K562 (cell line): Measurements from ENCODE around the gene FRYL. TPM values are rescaled to one million over a fixed set of nuclear protein-coding genes. Genes with fewer than 3 reads are reported as not detected.

Source experiments
- ATAC-seq: fragments of 200-7000 bp; cut with Tn5 transposase; 3 replicates; pipeline ENCODE4 v1.9.1; 2020; ENCODE audit warnings: moderate library complexity
- BruUV-seq: library from RNA; stranded (reverse); fragments of 400-500 nt; replicated peaks from 2 replicates; lab custom pipeline; 2021; lab: Mats Ljungman, UMichigan
- CTCF ChIA-PET: fragments of 300-600 bp; formaldehyde crosslinking; extraction: SDS; loops from one replicate; lab custom pipeline; 2021; ENCODE audit warnings: low intra/inter-chr PET ratio; lab: Yijun Ruan, JAX
- POLR2A ChIA-PET: fragments of 300-600, 350-650 bp; sonication (Branson Sonifier 250); formaldehyde crosslinking; extraction: SDS; loops from one replicate; lab custom pipeline; 2021; ENCODE audit warnings: antibody characterized with exemption, inconsistent platforms; lab: Yijun Ruan, JAX
- DNase-seq, 4 experiments: peaks; one replicate each; pipeline versions ENCODE4 v3.0.0 to v3.0.0-alpha.2; 2011 to 2018; ENCODE audit warnings: low spot score in 3 of 4, mixed read lengths in 3 of 4; ENCODE audit errors: extremely low read depth in 1 of 4
- FAIRE-seq: peaks from 2 replicates; lab custom pipeline; 2011; peaks lifted over from hg19 to GRCh38; lab: Jason Lieb, UNC
- H2AFZ ChIP-seq: 2 replicates; pipeline ENCODE4 v1.6.0; 2011; ENCODE audit warnings: low read depth, low read length, control low read depth, inconsistent platforms
- H3K27ac ChIP-seq: fragments of 200-600 bp; 3 replicates; pipeline ENCODE4 v1.8.0; 2011; ENCODE audit warnings: low read depth, mild to moderate bottlenecking, control low read depth, inconsistent platforms, low read length, moderate library complexity, mixed read lengths; ENCODE audit errors: extremely low read depth
- H3K27me3 ChIP-seq, 2 experiments: fragments of 300-600 bp in 1 of 2; 2 replicates in 1 of 2; 3 replicates in 1 of 2; pipeline versions ENCODE4 v1.6.0 to v1.8.0; 2011; ENCODE audit warnings: inconsistent platforms in 2 of 2, low read length in 2 of 2, mild to moderate bottlenecking in 1 of 2, mixed read lengths in 1 of 2, moderate library complexity in 1 of 2; ENCODE audit not compliant: control insufficient read depth in 2 of 2, insufficient read depth in 2 of 2
- H3K36me3 ChIP-seq: fragments of 300-600 bp; 3 replicates; pipeline ENCODE4 v1.8.0; 2011; ENCODE audit warnings: mild to moderate bottlenecking, low read length, inconsistent platforms; ENCODE audit not compliant: control insufficient read depth, insufficient read depth
- H3K4me1 ChIP-seq, 2 experiments: fragments of 200-600 bp in 1 of 2; replicated peaks in 1 of 2; 2 replicates in 1 of 2; 3 replicates in 1 of 2; pipeline versions ENCODE4 v1.5.1 to v1.8.0; 2011; ENCODE audit warnings: inconsistent platforms in 2 of 2, low read length in 2 of 2, mild to moderate bottlenecking in 1 of 2, mixed read lengths in 1 of 2, moderate library complexity in 1 of 2; ENCODE audit not compliant: control insufficient read depth in 2 of 2, insufficient read depth in 2 of 2
- H3K4me2 ChIP-seq: 2 replicates; pipeline ENCODE4 v1.6.1; 2011; ENCODE audit warnings: low read length, control low read depth, inconsistent platforms, mixed read lengths; ENCODE audit not compliant: insufficient read depth
- H3K4me3 ChIP-seq: fragments of 200-600 bp; sonication (generic), shearing (Covaris generic); 2 replicates; pipeline ENCODE4 v1.5.1; 2016; ENCODE audit warnings: control low read depth, inconsistent platforms
- H3K79me2 ChIP-seq: fragments of 200-600 bp; 3 replicates; pipeline ENCODE4 v1.8.0; 2011; ENCODE audit warnings: low read length, inconsistent platforms; ENCODE audit not compliant: control insufficient read depth, insufficient read depth
- H3K9ac ChIP-seq, 2 experiments: 2 replicates each; pipeline versions ENCODE4 v1.6.0 to v1.6.1; 2011; ENCODE audit warnings: low read depth in 2 of 2, low read length in 2 of 2, control low read depth in 1 of 2, inconsistent platforms in 1 of 2, mild to moderate bottlenecking in 1 of 2, mixed read lengths in 1 of 2; ENCODE audit not compliant: insufficient read depth in 1 of 2
- H3K9me1 ChIP-seq: one replicate; pipeline ENCODE4 v1.6.0; 2011; ENCODE audit warnings: inconsistent platforms, mild to moderate bottlenecking, low read length, moderate library complexity; ENCODE audit not compliant: control insufficient read depth, insufficient read depth
- H3K9me3 ChIP-seq: replicated peaks from 2 replicates; pipeline ENCODE4 v1.5.1; 2011; ENCODE audit warnings: low read depth, low read length, inconsistent platforms; ENCODE audit not compliant: control insufficient read depth, insufficient read depth
- H4K20me1 ChIP-seq: replicated peaks from 2 replicates; pipeline ENCODE4 v1.6.1; 2011; ENCODE audit warnings: low read length, inconsistent platforms, mixed read lengths; ENCODE audit not compliant: control insufficient read depth, insufficient read depth
- CLOCK ChIP-seq: fragments of 250-450 bp; sonication (Bioruptor Pico); IDR thresholded peaks from 2 replicates; pipeline ENCODE4 v1.4.0; 2020; ENCODE audit warnings: mild to moderate bottlenecking, moderate library complexity, borderline replicate concordance
- NFIC ChIP-seq: fragments of 450-650 bp; IDR thresholded peaks from 2 replicates; pipeline ENCODE4 v1.6.1; 2017; ENCODE audit warnings: mild to moderate bottlenecking, inconsistent platforms
- NFIX ChIP-seq: fragments of 250-450 bp; sonication (Bioruptor Pico); IDR thresholded peaks from 2 replicates; pipeline ENCODE4 v1.4.0; 2020; ENCODE audit warnings: low read depth, mild to moderate bottlenecking, moderate library complexity
- SIRT6 ChIP-seq: IDR thresholded peaks from one replicate; pipeline ENCODE4 v1.6.1; 2012; ENCODE audit warnings: low read depth, mild to moderate bottlenecking, control low read depth, inconsistent platforms, low read length, moderate library complexity
- WGBS: fragments of 100-300 bp; shearing (Covaris generic); methylation state at CpG from one replicate; pipeline ENCODE4 v1.1.6; 2016; ENCODE audit warnings: low coverage, mixed read lengths; ENCODE audit not compliant: insufficient coverage; ENCODE audit errors: missing lambda C conversion rate; 5-methylcytosine and 5-hydroxymethylcytosine counted together
- in situ Hi-C: fragments of 300-500 bp; cut with MboI; formaldehyde crosslinking; loops from 4 replicates; pipeline ENCODE4 v1.15.0; 2018; ENCODE audit warnings: inconsistent platforms, mixed read lengths
- intact Hi-C: fragments of 100-400 bp; cut with micrococcal nuclease; formaldehyde crosslinking; loops from 2 replicates; pipeline ENCODE4 v1.14.2; 2022
- polyA plus RNA-seq, 8 experiments: library from polyadenylated mRNA; depleted of rRNA in 4 of 8; stranded (reverse) in 5 of 8; unstranded in 3 of 8; fragments of >200 nt; fragmentation: Nextera tagmentation in 2 of 8; fragmentation: Illumina TruSeq in 1 of 8; extraction: Ambion mirVana in 2 of 8; extraction: Trizol in 1 of 8; gene quantifications; 2 replicates each; pipeline versions ENCODE4 v1.2.1 to v1.2.3, GENCODE V29; 2011 to 2014; ENCODE audit warnings: inconsistent platforms in 1 of 8, missing spikeins in 1 of 8
- total RNA-seq, 7 experiments: library from RNA; depleted of rRNA in 6 of 7; stranded (reverse); fragments of >200 nt in 6 of 7; fragmentation: Illumina TruSeq in 2 of 7; extraction: Trizol in 2 of 7; gene quantifications; 2 replicates each; pipeline versions ENCODE4 v1.2.1 to v1.2.3, GENCODE V29; 2011 to 2021; ENCODE audit warnings: low replicate concordance in 1 of 7

Gene FRYL
- total and polyA plus RNA-seq, 9 of the 15 experiments (the other 6 are each of a cell fraction or from before 2014, with no cell fraction given) = 7.2 to 34.9 (median 15.9) TPM

GRCh38 chr4:48472794-48473193 is 307.3 kb downstream of the FRYL start:
- BruUV-seq = no TSS peak
- no peak for FAIRE-seq
- H3K79me2 ChIP-seq = no peaks in the 10 kb centered on the region

More at GRCh38 chr4:48472794-48473193, 307.3 kb downstream of the FRYL start:
- no peaks in the 10 kb centered on the region for H3K36me3 ChIP-seq
- DNase-seq = no peak
- ATAC-seq = no peak
- no peak for TF ChIP-seq SIRT6
- TF ChIP-seq NFIX (CRISPR knock-in tag) = peak; percentile 51
- TF ChIP-seq NFIC = peak; percentile 79
- TF ChIP-seq CLOCK = no peak
- in situ Hi-C loops = no loop called here
- peaks cover 0 to 10% of the 10 kb centered on the region in 2 experiments; a peak in 3 of 5 replicates for H3K4me1 ChIP-seq
- no peaks in the 10 kb centered on the region; a peak in 1 of 5 replicates for H3K27me3 ChIP-seq
- H2AFZ ChIP-seq = no peak overlapping the region
- no peaks in the 10 kb centered on the region for H3K9me3 ChIP-seq
- no peak overlapping the region for H3K27ac ChIP-seq
- no peak overlapping the region for H3K9ac ChIP-seq
- no peak overlapping the region for H3K4me3 ChIP-seq
- CTCF ChIA-PET = no interaction called here
- 20% methylated on average over 1 of the region's 1 CpG for WGBS
- no peak overlapping the region for H3K4me2 ChIP-seq
- H4K20me1 ChIP-seq = no peaks in the 10 kb centered on the region
- intact Hi-C loops = no loop called here
- POLR2A ChIA-PET = no interaction called here
- H3K9me1 ChIP-seq = no peaks in the 10 kb centered on the region
